ENCODE measurements around the gene PPIP5K1. TPM values are rescaled to one million over a fixed set of nuclear protein-coding genes. Genes with fewer than 3 reads are reported as not detected.

PPIP5K1 gene
- total RNA-seq, 2 donors from 2014 or later: 25.6 to 35.5 TPM

DNA sequence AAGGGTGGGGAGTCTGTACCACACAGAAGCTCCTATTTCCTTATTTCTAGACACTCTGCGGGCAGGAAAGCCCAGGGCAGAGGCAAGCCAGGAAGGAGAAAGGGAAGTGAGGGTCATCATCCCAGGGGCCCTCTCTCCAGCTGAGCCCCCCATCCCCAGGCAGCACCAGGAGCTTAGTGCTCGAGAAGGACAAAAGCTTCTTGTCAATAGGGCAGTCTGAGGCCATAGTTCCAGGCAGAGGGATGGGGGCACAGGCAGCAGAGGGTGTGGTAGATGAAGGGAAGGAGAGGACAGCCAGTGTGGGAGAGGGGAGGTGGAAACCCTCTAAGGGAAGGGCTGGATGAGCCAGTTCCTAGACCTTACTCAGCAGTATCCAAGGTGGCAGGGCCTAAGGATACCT is 69.9 kb downstream of the PPIP5K1 start:
- Mint-ChIP-seq H3K4me1 (peaks cover 36% of the 10 kb centered on the region), H3K4me3 (no peak overlapping the region), H3K27me3 (peaks cover 20% of the 10 kb centered on the region), H3K27ac (no peak overlapping the region), H3K36me3 (ENCODE audit: low read depth) (peaks cover 12% of the 10 kb centered on the region)
- ATAC-seq: no peak
- H3K9me3 ChIP-seq (ENCODE audit: control insufficient read depth, low read length, poor library complexity, severe bottlenecking): no peaks in the 10 kb centered on the region
- no peak for DNase-seq

GRCh38 chr15:43519196-43519595 is 70.8 kb downstream of the PPIP5K1 start:
- no peaks in the 10 kb centered on the region for H3K9me3 ChIP-seq (ENCODE audit: control insufficient read depth, low read length, poor library complexity, severe bottlenecking)
- Mint-ChIP-seq H3K27ac (peak overlapping the region; percentile 91), H3K4me1 (peaks cover 36% of the 10 kb centered on the region), H3K4me3 (peak overlapping the region; percentile 77), H3K36me3 (ENCODE audit: low read depth) (peaks cover 12% of the 10 kb centered on the region), H3K27me3 (peaks cover 20% of the 10 kb centered on the region)
- DNase-seq (no peak), ATAC-seq (no peak)

DNA sequence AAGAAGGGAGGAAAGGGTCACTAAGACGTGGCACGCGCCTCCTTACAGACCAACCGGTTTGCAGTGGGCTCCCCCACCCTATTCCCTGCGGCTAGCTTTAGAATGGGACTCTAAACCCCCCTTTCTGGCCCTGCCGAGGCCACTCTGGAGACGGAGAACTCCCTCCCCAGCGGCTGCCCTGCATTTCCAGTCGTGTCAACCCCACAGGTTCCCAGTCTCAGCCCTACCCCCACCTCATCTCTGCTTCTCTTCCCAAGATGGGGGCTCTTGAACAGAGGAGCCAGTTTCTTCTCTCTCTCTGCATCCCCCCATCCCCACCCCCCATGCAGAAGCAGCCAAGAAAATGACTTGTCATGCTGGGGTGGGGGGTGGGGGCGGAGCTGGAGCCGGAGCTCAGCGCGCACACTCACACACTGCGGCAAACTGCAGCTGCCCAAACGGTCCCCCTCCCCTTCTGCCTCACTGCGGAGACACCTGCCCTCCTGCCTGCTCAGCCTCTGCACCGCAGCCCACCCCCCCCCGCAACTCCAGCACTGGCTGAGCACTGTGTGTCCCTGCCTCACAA is 71.7 kb downstream of the PPIP5K1 start:
- peaks cover 41% of the 10 kb centered on the region for H3K4me1 Mint-ChIP-seq
- peaks cover 12% of the 10 kb centered on the region for H3K36me3 Mint-ChIP-seq (ENCODE audit: low read depth)
- ATAC-seq (peak; percentile 38), DNase-seq (no peak)
- H3K4me3 Mint-ChIP-seq: peak overlapping the region; percentile 74
- H3K9me3 ChIP-seq (ENCODE audit: control insufficient read depth, low read length, poor library complexity, severe bottlenecking): no peaks in the 10 kb centered on the region
- peaks cover 20% of the 10 kb centered on the region for H3K27me3 Mint-ChIP-seq
- peak overlapping the region; percentile 91 for H3K27ac Mint-ChIP-seq

DNA sequence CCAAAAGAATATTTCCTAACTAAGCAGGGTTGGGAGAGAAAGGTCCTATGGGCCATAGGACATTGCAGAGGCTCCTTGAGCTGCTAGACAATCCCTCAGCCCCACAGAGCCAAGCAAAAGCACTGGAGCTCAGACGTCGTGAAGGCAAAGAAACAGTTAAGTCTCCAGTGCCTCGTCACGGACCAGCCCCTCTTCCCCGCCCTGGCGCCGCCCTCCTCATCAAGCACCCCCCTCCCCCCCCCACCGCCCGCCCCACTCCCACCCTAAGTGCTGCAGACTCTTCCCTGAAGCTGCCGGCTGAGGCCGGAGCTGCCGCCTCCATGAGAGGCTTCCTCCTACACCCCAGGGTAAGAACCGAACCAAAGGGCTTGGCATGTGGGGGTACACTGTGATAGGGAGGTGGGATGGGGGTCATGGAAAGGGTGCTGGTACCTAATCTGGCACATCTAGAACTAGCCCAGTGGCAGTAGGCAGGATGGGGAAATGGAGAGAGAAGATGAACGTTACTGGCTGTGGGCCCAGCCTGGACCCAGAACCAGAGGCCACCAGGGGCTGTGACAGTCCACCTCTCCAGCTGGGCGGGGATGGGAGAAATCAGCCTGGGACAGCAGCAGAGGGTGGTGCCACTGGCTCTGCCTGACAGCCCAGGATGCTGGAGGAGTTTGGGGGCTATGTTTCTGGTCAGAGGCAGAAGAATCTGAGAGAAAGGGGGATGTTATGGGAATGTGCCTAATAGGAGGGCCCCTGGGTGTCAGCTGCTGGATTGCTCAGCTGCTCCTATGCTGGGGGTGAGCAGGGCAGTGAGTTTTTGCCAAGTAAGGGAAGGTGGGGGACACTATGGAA is 72.4 kb downstream of the PPIP5K1 start, which contains the start of gene MAP1A:
Gene MAP1A (plus strand): TSS at position 255 of the 843 bp plus-strand sequence. CDS start 3,866 bp downstream, outside the sequence.
- Mint-ChIP-seq H3K27ac (peak within 1 kb of the TSS; percentile 91), H3K4me3 (peak within 1 kb of the TSS; percentile 74), H3K36me3 (ENCODE audit: low read depth) (peaks cover 7% of the 10 kb centered on the region), H3K4me1 (peaks cover 36% of the 10 kb centered on the region), H3K27me3 (peaks cover 20% of the 10 kb centered on the region)
- DNase-seq: no peak
- no peaks in the 10 kb centered on the region for H3K9me3 ChIP-seq (ENCODE audit: control insufficient read depth, low read length, poor library complexity, severe bottlenecking)
- ATAC-seq: no peak

DNA sequence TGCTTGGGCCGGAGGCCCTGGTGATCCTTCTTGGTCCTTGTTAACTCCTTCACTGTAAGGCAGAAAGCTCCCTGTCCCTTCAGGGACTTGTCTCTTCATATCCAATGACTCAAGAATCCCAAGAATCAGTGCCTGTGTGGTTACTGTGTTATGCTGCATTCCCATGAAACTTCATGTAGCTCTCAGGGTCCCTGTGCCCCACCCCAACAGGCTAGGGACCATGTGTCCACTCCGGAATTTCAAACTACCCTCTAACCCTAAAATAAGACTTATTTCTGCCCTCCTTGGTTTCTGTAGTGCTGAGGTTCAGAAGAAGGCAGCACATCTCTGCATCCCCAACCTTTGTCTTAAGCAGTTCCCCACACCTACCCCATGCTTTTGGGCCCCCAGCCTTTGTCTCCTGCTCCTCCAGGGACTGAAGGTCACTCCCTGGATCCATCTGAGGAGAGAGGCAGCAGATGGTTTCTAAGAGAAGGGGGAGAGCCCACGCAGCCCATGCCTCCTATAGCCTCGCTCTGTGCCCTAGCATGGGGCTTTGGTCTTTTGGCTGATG is 73.1 kb downstream of the PPIP5K1 start:
- peaks cover 20% of the 10 kb centered on the region for H3K27me3 Mint-ChIP-seq
- H3K36me3 Mint-ChIP-seq (ENCODE audit: low read depth): peaks cover 2% of the 10 kb centered on the region
- H3K9me3 ChIP-seq (ENCODE audit: control insufficient read depth, low read length, poor library complexity, severe bottlenecking): no peaks in the 10 kb centered on the region
- DNase-seq (no peak), ATAC-seq (no peak)
- H3K4me3 Mint-ChIP-seq: no peak overlapping the region
- H3K27ac Mint-ChIP-seq: no peak overlapping the region
- H3K4me1 Mint-ChIP-seq: peaks cover 40% of the 10 kb centered on the region

GRCh38 chr15:43516185-43516584 is 73.8 kb downstream of the PPIP5K1 start:
- H3K9me3 ChIP-seq (ENCODE audit: control insufficient read depth, low read length, poor library complexity, severe bottlenecking): no peaks in the 10 kb centered on the region
- DNase-seq (no peak), ATAC-seq (no peak)
- Mint-ChIP-seq H3K27ac (no peak overlapping the region), H3K4me3 (no peak overlapping the region), H3K27me3 (peaks cover 20% of the 10 kb centered on the region), H3K4me1 (peaks cover 47% of the 10 kb centered on the region), H3K36me3 (ENCODE audit: low read depth) (peaks cover 2% of the 10 kb centered on the region)

DNA sequence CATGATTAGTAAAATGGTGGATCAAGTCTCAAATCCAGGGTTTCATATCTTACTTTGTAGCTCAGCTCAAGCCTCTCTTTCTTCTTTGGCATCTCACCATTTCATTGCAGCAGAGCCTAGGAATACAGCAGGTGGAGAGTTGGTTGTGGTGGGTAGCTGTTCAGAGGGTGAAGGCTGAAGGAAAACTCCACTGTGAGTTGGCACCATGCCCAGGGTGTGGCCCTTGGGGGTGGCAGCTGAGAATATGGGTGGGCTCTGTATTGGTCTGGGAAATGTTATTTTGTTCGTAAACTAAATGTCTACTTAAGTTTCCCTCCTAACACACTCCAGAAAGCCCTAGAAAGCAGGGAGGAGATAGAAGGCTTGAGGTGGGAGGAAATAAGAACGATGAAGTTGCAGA is 74.3 kb downstream of the PPIP5K1 start:
- no peak for DNase-seq
- H3K9me3 ChIP-seq (ENCODE audit: control insufficient read depth, low read length, poor library complexity, severe bottlenecking): no peaks in the 10 kb centered on the region
- no peak for ATAC-seq
- Mint-ChIP-seq H3K27ac (no peak overlapping the region), H3K4me1 (peaks cover 51% of the 10 kb centered on the region), H3K36me3 (ENCODE audit: low read depth) (peaks cover 2% of the 10 kb centered on the region), H3K4me3 (no peak overlapping the region), H3K27me3 (peaks cover 20% of the 10 kb centered on the region)

GRCh38 chr15:43514241-43515057 is 75.6 kb downstream of the PPIP5K1 start:
- ATAC-seq (no peak), DNase-seq (no peak)
- Mint-ChIP-seq H3K4me3 (peak overlapping the region; percentile 63), H3K4me1 (peaks cover 59% of the 10 kb centered on the region), H3K27me3 (peaks cover 18% of the 10 kb centered on the region), H3K27ac (peak overlapping the region; percentile 96), H3K36me3 (ENCODE audit: low read depth) (peaks cover 2% of the 10 kb centered on the region)
- H3K9me3 ChIP-seq (ENCODE audit: control insufficient read depth, low read length, poor library complexity, severe bottlenecking): no peaks in the 10 kb centered on the region

GRCh38 chr15:43513550-43513949 is 76.5 kb downstream of the PPIP5K1 start:
- Mint-ChIP-seq H3K27me3 (peaks cover 13% of the 10 kb centered on the region), H3K36me3 (ENCODE audit: low read depth) (peaks cover 2% of the 10 kb centered on the region), H3K4me1 (peaks cover 54% of the 10 kb centered on the region), H3K27ac (peak overlapping the region; percentile 96), H3K4me3 (peak overlapping the region; percentile 39)
- DNase-seq: no peak
- ATAC-seq: no peak
- H3K9me3 ChIP-seq (ENCODE audit: control insufficient read depth, low read length, poor library complexity, severe bottlenecking): no peaks in the 10 kb centered on the region

- peak overlapping the region; percentile 95 for H3K4me3 Mint-ChIP-seq
- peak overlapping the region; percentile 96 for H3K27ac Mint-ChIP-seq
- H3K27me3 Mint-ChIP-seq: no peaks in the 10 kb centered on the region
- DNase-seq (no peak), ATAC-seq (no peak)
- no peaks in the 10 kb centered on the region for H3K9me3 ChIP-seq (ENCODE audit: control insufficient read depth, low read length, poor library complexity, severe bottlenecking)
- H3K36me3 Mint-ChIP-seq (ENCODE audit: low read depth): peaks cover 2% of the 10 kb centered on the region
- H3K4me1 Mint-ChIP-seq: peaks cover 44% of the 10 kb centered on the region
Measured at GRCh38 chr15:43511012-43511885, 78.8 kb downstream of the PPIP5K1 start.

GRCh38 chr15:43510200-43511011 is 79.6 kb downstream of the PPIP5K1 start:
- peaks cover 38% of the 10 kb centered on the region for H3K4me1 Mint-ChIP-seq

More at GRCh38 chr15:43510200-43511011, 79.6 kb downstream of the PPIP5K1 start:
- peak overlapping the region; percentile 96 for H3K27ac Mint-ChIP-seq
- H3K36me3 Mint-ChIP-seq (ENCODE audit: low read depth): peaks cover 2% of the 10 kb centered on the region
- H3K4me3 Mint-ChIP-seq: peak overlapping the region; percentile 95
- ATAC-seq (peak; percentile 91), DNase-seq (peak; percentile 93 to 97 (median 96))
- H3K27me3 Mint-ChIP-seq: no peaks in the 10 kb centered on the region
- H3K9me3 ChIP-seq (ENCODE audit: control insufficient read depth, low read length, poor library complexity, severe bottlenecking): no peaks in the 10 kb centered on the region

Measured in T-helper 17 cell (primary cell).